OCI-LY7 (cell line): Measurements from ENCODE around the gene MRI1. TPM values are rescaled to one million over a fixed set of nuclear protein-coding genes. Genes with fewer than 3 reads are reported as not detected.

ENCODE experiments used
- BruUV-seq: library from RNA; stranded (reverse); fragments of 400-500 nt; replicated peaks from 2 replicates; lab custom pipeline; 2021; lab: Mats Ljungman, UMichigan
- CTCF ChIA-PET: fragments of 300-600 bp; sonication (Branson Sonifier 250); formaldehyde crosslinking; loops from one replicate; lab custom pipeline; 2022; ENCODE audit warnings: antibody characterized with exemption; ENCODE audit not compliant: unreplicated experiment; lab: Charles Lee
- POLR2A ChIA-PET: fragments of 300-600 bp; sonication (Branson Sonifier 250); formaldehyde crosslinking; loops from one replicate; lab custom pipeline; 2022; ENCODE audit warnings: antibody characterized with exemption; lab: Charles Lee
- DNase-seq: peaks from one replicate; pipeline ENCODE4 v3.0.0-alpha.2; 2015; ENCODE audit warnings: low spot score
- H2AFZ ChIP-seq: fragments of 200-600 bp; sonication (generic), shearing (Covaris generic); 2 replicates; pipeline ENCODE4 v1.6.1; 2014; ENCODE audit warnings: mild to moderate bottlenecking, antibody characterized with exemption, low read length, moderate library complexity
- H3K27ac ChIP-seq: fragments of 200-600 bp; sonication (generic); 2 replicates; pipeline ENCODE4 v1.5.1; 2014; ENCODE audit warnings: mixed run types, low read depth, mild to moderate bottlenecking, moderate library complexity, low read length, inconsistent platforms; ENCODE audit not compliant: poor library complexity, severe bottlenecking
- H3K36me3 ChIP-seq: fragments of 200-600 bp; sonication (generic); 2 replicates; pipeline ENCODE4 v1.6.1; 2014; ENCODE audit warnings: mild to moderate bottlenecking, antibody characterized with exemption, low read length, moderate library complexity, mixed read lengths; ENCODE audit not compliant: insufficient read depth
- H3K4me1 ChIP-seq: fragments of 200-600 bp; sonication (generic); 2 replicates; pipeline ENCODE4 v1.5.1; 2014; ENCODE audit warnings: mild to moderate bottlenecking, low read length; ENCODE audit not compliant: insufficient read depth, poor library complexity, severe bottlenecking
- H3K4me2 ChIP-seq: fragments of 200-600 bp; sonication (generic); 2 replicates; pipeline ENCODE4 v1.6.1; 2014; ENCODE audit warnings: mild to moderate bottlenecking, low read length
- H3K4me3 ChIP-seq: fragments of 200-600 bp; sonication (generic); 2 replicates; pipeline ENCODE4 v1.5.1; 2014; ENCODE audit warnings: mild to moderate bottlenecking, low read depth, low read length; ENCODE audit not compliant: poor library complexity, severe bottlenecking
- H3K79me2 ChIP-seq: fragments of 200-600 bp; sonication (generic); 2 replicates; pipeline ENCODE4 v1.6.1; 2016; ENCODE audit warnings: low read depth, mild to moderate bottlenecking, low read length, moderate library complexity, mixed read lengths; ENCODE audit not compliant: insufficient read depth
- H3K9me2 ChIP-seq: fragments of 200-600 bp; sonication (generic); 2 replicates; pipeline ENCODE4 v1.6.1; 2016; ENCODE audit warnings: mild to moderate bottlenecking, low read length, mixed read lengths; ENCODE audit not compliant: insufficient read depth
- H3K9me3 ChIP-seq: fragments of 200-600 bp; sonication (generic); 2 replicates; pipeline ENCODE4 v1.6.1; 2014; ENCODE audit warnings: mild to moderate bottlenecking, mixed run types, low read length, mixed read lengths
- H4K20me1 ChIP-seq: fragments of 200-600 bp; sonication (generic); 2 replicates; pipeline ENCODE4 v1.6.1; 2014; ENCODE audit warnings: mild to moderate bottlenecking, antibody characterized with exemption, low read length, moderate library complexity, mixed read lengths; ENCODE audit not compliant: insufficient read depth
- EZH2phosphoT487 ChIP-seq: fragments of 200-600 bp; sonication (generic); IDR thresholded peaks from 2 replicates; pipeline ENCODE4 v1.6.1; 2018; ENCODE audit warnings: low read depth, borderline replicate concordance, mild to moderate bottlenecking, mixed run types, antibody characterized with exemption, low read length, moderate library complexity, mixed read lengths
- intact Hi-C: fragments of 100-400 bp; cut with micrococcal nuclease; formaldehyde crosslinking; loops from one replicate; pipeline ENCODE4 v1.10.0; 2022; ENCODE audit not compliant: unreplicated experiment
- small RNA-seq: library from RNA; depleted of rRNA; stranded (forward); fragments of <200 nt; gene quantifications from one replicate; pipeline ENCODE3, GENCODE V24; 2014
- total RNA-seq, 2 experiments: library from RNA; depleted of rRNA in 1 of 2; stranded (reverse); fragments of >200 nt in 1 of 2; shearing (Covaris generic) in 1 of 2; gene quantifications; 2 replicates each; pipeline ENCODE4 v1.2.3, GENCODE V29; 2014 to 2022
- TF ChIP-seq, protein P1 (sequence below): fragments of 200-600 bp; sonication (generic); conservative IDR thresholded peaks from 2 replicates; pipeline ENCODE4 v1.5.1; 2014; ENCODE audit warnings: mild to moderate bottlenecking, antibody characterized with exemption, low read length, moderate library complexity, mixed read lengths

MRI1 gene
- total RNA-seq, 2 experiments from 2014 or later, result 23.4 to 27.3 TPM

DNA sequence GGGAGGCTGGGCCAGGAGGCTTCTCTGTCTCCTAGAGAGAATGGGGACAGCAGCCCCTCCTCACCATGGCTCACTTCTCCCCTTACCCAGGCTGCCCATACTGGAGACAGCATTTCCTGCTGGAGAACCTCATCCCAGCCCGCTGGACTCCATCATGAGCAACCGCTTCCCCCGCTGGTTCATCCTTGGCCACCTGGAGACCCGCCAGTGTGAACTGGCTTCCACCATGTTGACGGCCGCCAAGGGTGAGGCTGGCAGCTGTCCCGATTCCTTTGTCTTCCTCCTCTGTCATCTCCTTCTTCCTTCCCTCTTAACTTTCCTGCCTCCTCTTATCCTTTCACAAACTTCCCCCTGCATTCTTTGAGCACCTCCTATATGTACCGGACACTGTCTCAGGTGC, 58.9 kb downstream of the MRI1 start:
- no peak for TF ChIP-seq EZH2phosphoT487
- TF ChIP-seq, protein P1, sequence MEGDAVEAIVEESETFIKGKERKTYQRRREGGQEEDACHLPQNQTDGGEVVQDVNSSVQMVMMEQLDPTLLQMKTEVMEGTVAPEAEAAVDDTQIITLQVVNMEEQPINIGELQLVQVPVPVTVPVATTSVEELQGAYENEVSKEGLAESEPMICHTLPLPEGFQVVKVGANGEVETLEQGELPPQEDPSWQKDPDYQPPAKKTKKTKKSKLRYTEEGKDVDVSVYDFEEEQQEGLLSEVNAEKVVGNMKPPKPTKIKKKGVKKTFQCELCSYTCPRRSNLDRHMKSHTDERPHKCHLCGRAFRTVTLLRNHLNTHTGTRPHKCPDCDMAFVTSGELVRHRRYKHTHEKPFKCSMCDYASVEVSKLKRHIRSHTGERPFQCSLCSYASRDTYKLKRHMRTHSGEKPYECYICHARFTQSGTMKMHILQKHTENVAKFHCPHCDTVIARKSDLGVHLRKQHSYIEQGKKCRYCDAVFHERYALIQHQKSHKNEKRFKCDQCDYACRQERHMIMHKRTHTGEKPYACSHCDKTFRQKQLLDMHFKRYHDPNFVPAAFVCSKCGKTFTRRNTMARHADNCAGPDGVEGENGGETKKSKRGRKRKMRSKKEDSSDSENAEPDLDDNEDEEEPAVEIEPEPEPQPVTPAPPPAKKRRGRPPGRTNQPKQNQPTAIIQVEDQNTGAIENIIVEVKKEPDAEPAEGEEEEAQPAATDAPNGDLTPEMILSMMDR, result no peak
- intact Hi-C loops, result no loop called here
- Histone ChIP-seq H2AFZ (no peak overlapping the region), H3K9me3 (no peaks in the 10 kb centered on the region), H3K9me2 (no peaks in the 10 kb centered on the region), H4K20me1 (no peaks in the 10 kb centered on the region), H3K4me3 (no peak overlapping the region), H3K27ac (no peak overlapping the region), H3K4me2 (no peak overlapping the region), H3K4me1 (peaks cover 26% of the 10 kb centered on the region), H3K79me2 (no peaks in the 10 kb centered on the region), H3K36me3 (no peaks in the 10 kb centered on the region)
- POLR2A ChIA-PET, result no interaction called here
- DNase-seq, result no peak
- CTCF ChIA-PET, result no interaction called here
- BruUV-seq, result no TSS peak

Small RNAs within 50 kb of the gene (small RNA-seq; reads per million reads assigned to genes)
- not detected for gene RN7SL619P

Other genes with a start within 250 kb of the MRI1 start
- 162 and 177 TPM in 2 replicates for gene C19orf53, start 9.9 kb downstream of the MRI1 start, total RNA-seq (2014; rRNA removed; shearing (Covaris generic))
- gene C19orf53, start 9.9 kb downstream of the MRI1 start, total RNA-seq (2022), result 80.3 and 90.1 TPM in 2 replicates
- gene ZSWIM4, start 30.9 kb downstream of the MRI1 start, total RNA-seq (2014; rRNA removed; shearing (Covaris generic)), result 3.7 and 5.0 TPM in 2 replicates
- gene ZSWIM4, start 30.9 kb downstream of the MRI1 start, total RNA-seq (2022), result 10.8 and 13.4 TPM in 2 replicates
- gene NANOS3, start 112.6 kb downstream of the MRI1 start, total RNA-seq (2014; rRNA removed; shearing (Covaris generic)), result not detected in 2 replicates
- not detected in 2 replicates for gene NANOS3, start 112.6 kb downstream of the MRI1 start, total RNA-seq (2022)
- 2.5 and 4.5 TPM in 2 replicates for gene BRME1, start 141.6 kb downstream of the MRI1 start, total RNA-seq (2014; rRNA removed; shearing (Covaris generic))
- 7.1 and 7.2 TPM in 2 replicates for gene BRME1, start 141.6 kb downstream of the MRI1 start, total RNA-seq (2022)
- 18.7 and 23.3 TPM in 2 replicates for gene CC2D1A, start 141.7 kb downstream of the MRI1 start, total RNA-seq (2014; rRNA removed; shearing (Covaris generic))
- 44.0 and 48.3 TPM in 2 replicates for gene CC2D1A, start 141.7 kb downstream of the MRI1 start, total RNA-seq (2022)
- gene PODNL1, start 173.9 kb downstream of the MRI1 start, total RNA-seq (2014; rRNA removed; shearing (Covaris generic)), result 0.16 TPM in 1 of 2 replicates, not detected in the other
- gene PODNL1, start 173.9 kb downstream of the MRI1 start, total RNA-seq (2022), result 0.20 TPM in 1 of 2 replicates, not detected in the other
- gene DCAF15, start 188.0 kb downstream of the MRI1 start, total RNA-seq (2014; rRNA removed; shearing (Covaris generic)), result 61.0 and 71.3 TPM in 2 replicates
- gene DCAF15, start 188.0 kb downstream of the MRI1 start, total RNA-seq (2022), result 86.2 and 97.3 TPM in 2 replicates
- 3.5 and 4.4 TPM in 2 replicates for gene RFX1, start 241.8 kb downstream of the MRI1 start, total RNA-seq (2014; rRNA removed; shearing (Covaris generic))
- gene RFX1, start 241.8 kb downstream of the MRI1 start, total RNA-seq (2022), result 13.8 and 17.4 TPM in 2 replicates